Peyer's patch (tissue), 4 donors: ENCODE measurements around the gene DDC. TPM values are rescaled to one million over a fixed set of nuclear protein-coding genes. Genes with fewer than 3 reads are reported as not detected.

Experiments used
- DNase-seq, 3 donors: peaks; one replicate each; pipeline ENCODE4 v3.0.0-alpha.2; 2017 to 2019
- H3K27ac ChIP-seq, 4 donors: fragments of 200-600 bp; sonication (generic); one replicate each; pipeline ENCODE4 v1.5.1; 2016 to 2019
- H3K27me3 ChIP-seq, 2 donors: fragments of 200-600 bp; sonication (generic); one replicate each; pipeline ENCODE4 v1.5.1; 2019
- H3K36me3 ChIP-seq, 3 donors: fragments of 200-600 bp; sonication (generic); one replicate each; pipeline ENCODE4 v1.5.1; 2016 to 2019
- H3K4me1 ChIP-seq, 4 donors: fragments of 200-600 bp; sonication (generic); one replicate each; pipeline ENCODE4 v1.5.1; 2016 to 2019
- H3K4me3 ChIP-seq, 4 donors: fragments of 200-600 bp; sonication (generic); 1 replicate in 3 of 4; 2 replicates in 1 of 4; pipeline ENCODE4 v1.5.1; 2016 to 2019; ENCODE audit warnings: mild to moderate bottlenecking in 1 of 4
- H3K9me3 ChIP-seq, 4 donors: fragments of 200-600 bp; sonication (generic); one replicate each; pipeline ENCODE4 v1.5.1; 2016 to 2019; ENCODE audit warnings: mild to moderate bottlenecking in 1 of 4
- POLR2A ChIP-seq, 2 donors: fragments of 450-650 bp; IDR thresholded peaks; one replicate each; pipeline ENCODE4 v1.5.1; 2017; ENCODE audit warnings: antibody characterized with exemption in 2 of 2, mild to moderate bottlenecking in 2 of 2, moderate library complexity in 2 of 2
- total RNA-seq, 4 donors: library from RNA; depleted of rRNA; stranded (reverse); fragments of >200 nt; gene quantifications; one replicate each; pipeline ENCODE4 v1.1.0, GENCODE V29; 2016
- TF ChIP-seq, protein P1 (sequence below), 6 experiments: fragments of 450-650 bp in 4 of 6; fragments of 200-600 bp in 2 of 6; sonication (generic) in 1 of 6; IDR thresholded peaks; one replicate each; pipeline ENCODE4 v1.5.1; 2017 to 2019; ENCODE audit warnings: antibody characterized with exemption in 6 of 6, mild to moderate bottlenecking in 3 of 6, moderate library complexity in 1 of 6

Gene DDC
- total RNA-seq, 4 donors from 2014 or later: 56.9 to 314 (median 200) TPM

DNA sequence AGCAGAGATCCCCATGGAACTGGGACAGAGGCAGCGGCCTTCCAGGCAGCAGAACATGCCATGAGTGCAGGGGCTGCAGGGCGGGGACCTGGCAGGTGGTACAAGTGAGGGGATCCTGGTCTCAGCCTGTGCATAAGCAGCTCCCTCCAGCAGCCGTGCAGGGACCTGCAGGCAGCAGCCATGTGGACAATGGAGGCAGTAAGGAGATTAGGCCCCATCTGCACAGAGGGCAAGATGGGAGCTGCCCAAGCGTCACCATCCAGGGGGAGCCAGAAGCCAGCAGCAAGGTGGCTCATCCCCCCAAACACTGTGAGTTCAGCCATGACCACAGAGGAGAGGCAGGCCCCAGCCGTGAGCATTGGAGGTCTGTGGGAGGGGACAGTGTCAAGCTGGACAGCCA is 3.1 kb downstream of the DDC start:
- Histone ChIP-seq H3K4me1 (peaks cover 0 to 48% (median 2%) of the 10 kb centered on the region in 4 donors), H3K9me3 (no peaks in the 10 kb centered on the region), H3K36me3 (no peaks in the 10 kb centered on the region), H3K4me3 (peak overlapping the region in 1 of 4 donors; percentile 10), H3K27me3 (no peaks in the 10 kb centered on the region), H3K27ac (no peak overlapping the region)
- DNase-seq: no peak
- TF ChIP-seq, protein P1, sequence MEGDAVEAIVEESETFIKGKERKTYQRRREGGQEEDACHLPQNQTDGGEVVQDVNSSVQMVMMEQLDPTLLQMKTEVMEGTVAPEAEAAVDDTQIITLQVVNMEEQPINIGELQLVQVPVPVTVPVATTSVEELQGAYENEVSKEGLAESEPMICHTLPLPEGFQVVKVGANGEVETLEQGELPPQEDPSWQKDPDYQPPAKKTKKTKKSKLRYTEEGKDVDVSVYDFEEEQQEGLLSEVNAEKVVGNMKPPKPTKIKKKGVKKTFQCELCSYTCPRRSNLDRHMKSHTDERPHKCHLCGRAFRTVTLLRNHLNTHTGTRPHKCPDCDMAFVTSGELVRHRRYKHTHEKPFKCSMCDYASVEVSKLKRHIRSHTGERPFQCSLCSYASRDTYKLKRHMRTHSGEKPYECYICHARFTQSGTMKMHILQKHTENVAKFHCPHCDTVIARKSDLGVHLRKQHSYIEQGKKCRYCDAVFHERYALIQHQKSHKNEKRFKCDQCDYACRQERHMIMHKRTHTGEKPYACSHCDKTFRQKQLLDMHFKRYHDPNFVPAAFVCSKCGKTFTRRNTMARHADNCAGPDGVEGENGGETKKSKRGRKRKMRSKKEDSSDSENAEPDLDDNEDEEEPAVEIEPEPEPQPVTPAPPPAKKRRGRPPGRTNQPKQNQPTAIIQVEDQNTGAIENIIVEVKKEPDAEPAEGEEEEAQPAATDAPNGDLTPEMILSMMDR (IDR thresholded peaks at IDR 0.05): no peak
- TF ChIP-seq POLR2A (IDR thresholded peaks at IDR 0.05): no peak

DNA sequence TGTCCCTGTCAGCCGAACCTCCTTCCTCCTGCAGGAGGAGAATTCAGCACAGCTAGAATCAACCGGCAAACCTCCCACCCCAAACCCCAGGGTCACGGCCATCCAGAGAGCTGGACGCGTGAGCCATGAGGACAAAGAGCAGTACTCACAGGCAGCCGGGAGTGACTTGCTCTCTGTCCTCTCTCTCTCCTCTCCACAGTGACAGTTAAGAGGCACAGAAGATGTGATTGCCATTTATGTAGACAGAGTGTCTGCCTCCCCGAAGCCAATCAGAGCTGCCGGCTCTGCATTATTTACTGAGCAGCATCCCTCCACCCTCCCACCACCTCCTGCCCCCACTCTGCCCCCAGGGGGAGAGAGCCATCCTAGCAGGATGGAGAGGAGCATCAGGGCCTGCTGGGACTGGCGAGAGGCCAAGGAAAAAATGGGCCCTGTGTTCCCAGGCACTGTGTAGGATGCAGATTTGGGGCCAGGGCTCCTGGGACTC is 4.3 kb downstream of the DDC start:
- peak in 2 of 3 donors; percentile 71 to 72 for DNase-seq
- Histone ChIP-seq H3K9me3 (no peaks in the 10 kb centered on the region), H3K4me3 (peak overlapping the region in 1 of 4 donors; percentile 25)

DNA sequence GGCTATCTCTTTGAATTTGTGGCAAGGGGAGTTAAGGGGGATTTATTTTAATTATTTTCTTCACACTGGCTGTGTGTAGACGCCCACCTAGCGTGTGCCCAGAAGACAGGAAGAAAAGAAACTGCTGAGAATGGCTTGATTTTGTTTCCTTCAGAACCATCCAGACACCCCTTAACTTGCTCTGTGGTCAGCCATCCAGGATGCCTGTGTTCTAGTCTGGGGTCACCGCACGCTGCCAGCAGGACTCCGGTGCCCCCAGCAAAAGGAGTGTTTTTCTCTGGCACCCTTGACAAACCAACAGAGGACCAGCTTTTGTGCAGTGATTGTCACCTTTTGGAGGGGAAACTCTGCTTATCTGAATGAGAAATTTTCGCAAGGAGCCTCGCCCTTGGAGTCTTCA is 5.3 kb downstream of the DDC start:
- Histone ChIP-seq H3K9me3 (no peaks in the 10 kb centered on the region), H3K4me3 (no peak overlapping the region), H3K27ac (no peak overlapping the region), H3K27me3 (no peaks in the 10 kb centered on the region), H3K36me3 (no peaks in the 10 kb centered on the region), H3K4me1 (peaks cover 0 to 64% (median 2%) of the 10 kb centered on the region in 4 donors)
- no peak for DNase-seq
- TF ChIP-seq, protein P1 (IDR thresholded peaks at IDR 0.05): no peak
- no peak for TF ChIP-seq POLR2A (IDR thresholded peaks at IDR 0.05)

More for the DNA sequence above, 4.3 kb downstream of the DDC start:
- Histone ChIP-seq H3K36me3 (no peaks in the 10 kb centered on the region), H3K4me1 (peaks cover 0 to 57% (median 2%) of the 10 kb centered on the region in 4 donors), H3K27me3 (no peaks in the 10 kb centered on the region), H3K27ac (peak overlapping the region in 2 of 4 donors; percentile 43 to 67)
- TF ChIP-seq, protein P1 (IDR thresholded peaks at IDR 0.05): peak in 2 of 6 experiments; percentile 13 to 23
- no peak for TF ChIP-seq POLR2A (IDR thresholded peaks at IDR 0.05)

DNA sequence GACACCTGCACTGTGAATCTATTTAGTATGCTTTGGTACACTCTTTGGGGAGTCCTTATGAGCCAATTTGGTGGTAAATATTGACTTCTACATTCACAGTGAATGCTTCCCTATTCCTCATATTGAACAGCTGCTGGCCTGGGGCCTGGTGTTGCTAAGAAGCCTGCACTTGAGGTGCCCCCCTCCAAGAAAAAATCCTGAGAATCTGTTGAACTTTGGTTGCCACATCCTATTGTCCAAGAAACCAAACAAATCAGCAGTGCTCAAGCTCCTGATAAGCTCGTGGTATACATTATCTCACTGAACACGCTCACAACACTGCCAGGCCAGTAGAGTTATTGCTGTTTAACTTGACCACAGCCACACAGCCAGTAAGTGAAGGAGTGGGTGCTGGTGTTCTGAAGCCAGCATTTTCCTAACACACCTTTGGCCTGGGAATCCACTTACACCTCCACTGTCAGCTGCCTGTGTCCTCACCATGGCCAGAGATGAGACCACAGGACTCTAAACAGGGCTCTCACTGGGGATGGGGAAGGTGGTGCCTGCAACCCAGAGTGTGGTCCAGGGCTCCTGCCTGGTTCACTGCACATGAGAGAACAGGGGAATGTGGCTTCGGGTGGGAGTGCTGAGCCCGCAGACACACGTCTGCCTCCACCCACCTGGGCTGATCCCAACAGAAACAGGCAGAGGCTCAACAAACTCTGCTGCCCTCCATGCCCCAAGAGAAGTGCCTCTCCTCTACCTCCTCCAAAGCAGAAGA is 6.7 kb downstream of the DDC start:
- Histone ChIP-seq H3K4me1 (peaks cover 0 to 69% (median 2%) of the 10 kb centered on the region in 4 donors), H3K36me3 (no peaks in the 10 kb centered on the region), H3K27ac (peak overlapping the region in 1 of 4 donors; percentile 49), H3K27me3 (no peaks in the 10 kb centered on the region), H3K4me3 (no peak overlapping the region), H3K9me3 (no peaks in the 10 kb centered on the region)
- no peak for DNase-seq
- TF ChIP-seq, protein P1 (IDR thresholded peaks at IDR 0.05): no peak
- TF ChIP-seq POLR2A (IDR thresholded peaks at IDR 0.05): no peak

DNA sequence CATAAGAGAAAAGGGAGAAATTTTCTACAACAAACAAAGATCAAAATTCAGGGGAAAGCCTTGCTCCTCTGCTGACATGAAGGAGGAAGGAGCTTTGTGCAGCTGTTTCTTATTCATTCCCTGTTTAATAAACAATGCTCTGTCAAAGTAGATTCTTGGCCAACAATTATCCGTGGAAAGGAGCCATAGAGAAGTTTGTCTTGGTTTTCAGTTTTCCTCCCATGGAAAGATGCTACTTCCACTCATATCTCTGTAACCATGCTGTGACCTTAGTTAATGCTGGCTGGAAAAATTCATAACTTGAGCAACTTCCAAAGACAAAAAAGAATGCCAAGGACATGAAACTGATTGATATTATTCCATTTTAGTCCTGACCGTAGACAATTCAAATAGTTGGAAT is 8.1 kb downstream of the DDC start:
- Histone ChIP-seq H3K27me3 (no peaks in the 10 kb centered on the region), H3K4me3 (peak overlapping the region in 2 of 4 donors; percentile 15 to 24), H3K9me3 (no peaks in the 10 kb centered on the region), H3K4me1 (peaks cover 0 to 62% (median 2%) of the 10 kb centered on the region in 4 donors), H3K36me3 (no peaks in the 10 kb centered on the region), H3K27ac (peak overlapping the region in 2 of 4 donors; percentile 68 to 79)
- no peak for DNase-seq
- TF ChIP-seq, protein P1 (IDR thresholded peaks at IDR 0.05): no peak
- TF ChIP-seq POLR2A (IDR thresholded peaks at IDR 0.05): no peak
